ENCODE measurements around the gene TNFRSF19.

GRCh38 chr13:23701186-23701585, 131.0 kb downstream of the TNFRSF19 start:
- TF ChIP-seq POLR2AphosphoS5 (IDR thresholded peaks at IDR 0.05; ENCODE audit: low read depth, low read length) (no peak), CTCF (IDR thresholded peaks at IDR 0.05) (no peak)

Data from Panc1 (cell line).